ENCODE results near the gene DPH5. TPM values are rescaled to one million over a fixed set of nuclear protein-coding genes. Genes with fewer than 3 reads are reported as not detected.
"Not testable (repeated sequence)": the region's sequence is repeated elsewhere in the genome, so short reads cannot be mapped to it uniquely, and the experiment has no call there.

DPH5 gene
- total RNA-seq, 1 experiment from 2014 or later = 64.0 TPM

DNA sequence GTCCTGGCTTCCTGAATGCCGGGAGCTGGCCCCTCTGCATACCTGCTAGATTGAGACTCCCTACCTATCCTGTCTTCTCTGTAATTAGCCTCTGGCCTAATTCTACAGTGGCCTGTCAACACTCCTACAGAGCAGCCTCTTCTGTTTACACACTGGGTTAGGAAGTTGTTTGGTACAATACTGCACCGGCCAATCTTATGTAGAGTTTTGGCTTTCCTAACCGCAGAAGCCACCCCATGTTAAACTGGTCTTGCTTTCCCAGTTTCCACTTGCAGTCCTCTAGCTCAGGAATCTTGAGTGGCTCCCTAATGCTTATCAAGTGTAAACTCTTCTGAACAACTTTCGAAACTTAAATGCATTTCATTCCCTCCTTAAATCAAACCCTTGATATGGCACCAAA lies 42.8 kb downstream of the DPH5 start:
- no peaks in the 10 kb centered on the region for H3K27me3 ChIP-seq (ENCODE audit: control insufficient read depth, insufficient read depth, low read length)
- H3K4me3 ChIP-seq (ENCODE audit: insufficient read depth, low read depth, low read length) = no peak overlapping the region
- DNase-seq = no peak
- H3K36me3 ChIP-seq (replicated peaks; ENCODE audit: control insufficient read depth, insufficient read depth, low read length) = no peaks in the 10 kb centered on the region; the same call in 1 of the 2 replicates

DNA sequence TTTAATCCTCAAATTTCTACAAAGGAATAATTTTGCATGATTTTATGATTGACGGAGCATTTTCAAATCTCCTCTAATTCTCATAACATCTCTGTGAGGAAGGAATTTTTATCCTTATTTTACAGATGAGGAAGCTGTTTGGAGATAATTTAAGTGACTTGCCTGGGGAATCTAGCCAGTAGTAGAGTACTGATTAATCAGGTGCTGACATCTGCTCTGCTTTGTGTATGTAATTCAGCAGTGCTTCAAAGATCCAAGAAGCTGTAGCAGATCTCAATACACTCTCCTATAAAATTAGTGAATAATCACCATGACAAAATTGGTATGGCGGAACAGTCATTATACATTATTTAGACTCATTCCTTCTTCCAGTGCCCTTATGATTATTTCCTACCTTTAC lies 46.0 kb downstream of the DPH5 start:
- no peaks in the 10 kb centered on the region; the same call in none of the 2 replicates for H3K36me3 ChIP-seq (replicated peaks; ENCODE audit: control insufficient read depth, insufficient read depth, low read length)
- DNase-seq = no peak
- no peaks in the 10 kb centered on the region for H3K27me3 ChIP-seq (ENCODE audit: control insufficient read depth, insufficient read depth, low read length)
- H3K4me3 ChIP-seq (ENCODE audit: insufficient read depth, low read depth, low read length) = no peak overlapping the region

DNA sequence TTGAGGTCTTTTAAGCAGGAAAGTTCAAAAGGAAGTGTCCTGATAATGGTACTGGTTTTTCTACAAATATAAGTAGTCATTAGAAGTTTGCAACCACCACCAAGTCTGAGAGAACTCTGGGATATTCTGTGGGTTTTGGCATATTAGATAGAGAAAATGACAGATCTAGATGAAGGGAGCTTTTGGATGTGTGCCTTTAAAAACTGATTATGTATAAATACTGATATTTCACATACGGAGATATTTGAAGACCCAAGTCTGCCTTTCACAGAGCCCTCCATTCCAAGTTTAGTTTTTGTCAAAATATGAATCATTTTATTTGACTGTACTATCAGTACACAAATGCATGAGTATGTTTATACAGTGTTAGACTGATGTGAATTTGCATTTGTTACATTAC lies 48.6 kb downstream of the DPH5 start:
- H3K36me3 ChIP-seq (replicated peaks; ENCODE audit: control insufficient read depth, insufficient read depth, low read length) = no peaks in the 10 kb centered on the region; the same call in none of the 2 replicates
- no peaks in the 10 kb centered on the region for H3K27me3 ChIP-seq (ENCODE audit: control insufficient read depth, insufficient read depth, low read length)
- DNase-seq = no peak
- H3K4me3 ChIP-seq (ENCODE audit: insufficient read depth, low read depth, low read length) = no peak overlapping the region

DNA sequence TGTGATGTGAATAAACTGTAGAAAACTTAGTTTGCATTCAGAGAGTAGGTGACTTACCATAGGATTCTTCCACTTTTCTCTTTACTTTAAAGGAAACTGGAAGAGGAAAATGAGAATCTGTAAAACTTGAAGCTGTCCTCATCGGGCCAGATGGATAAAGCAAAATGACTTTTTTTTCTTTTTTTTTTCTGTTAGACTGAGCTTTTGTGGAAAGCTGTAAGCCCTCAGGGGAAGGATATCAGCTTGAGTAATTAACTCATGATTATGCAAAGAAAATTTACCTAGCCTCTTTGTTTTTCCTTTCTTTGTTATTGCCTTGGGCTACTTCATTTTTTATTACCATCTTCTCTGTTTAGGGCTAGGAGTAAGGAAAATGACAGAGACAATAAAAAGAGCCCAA lies 53.4 kb downstream of the DPH5 start:
- no peaks in the 10 kb centered on the region; the same call in 1 of the 2 replicates for H3K36me3 ChIP-seq (replicated peaks; ENCODE audit: control insufficient read depth, insufficient read depth, low read length)
- H3K4me3 ChIP-seq (ENCODE audit: insufficient read depth, low read depth, low read length) = no peak overlapping the region
- no peaks in the 10 kb centered on the region for H3K27me3 ChIP-seq (ENCODE audit: control insufficient read depth, insufficient read depth, low read length)
- DNase-seq = no peak

DNA sequence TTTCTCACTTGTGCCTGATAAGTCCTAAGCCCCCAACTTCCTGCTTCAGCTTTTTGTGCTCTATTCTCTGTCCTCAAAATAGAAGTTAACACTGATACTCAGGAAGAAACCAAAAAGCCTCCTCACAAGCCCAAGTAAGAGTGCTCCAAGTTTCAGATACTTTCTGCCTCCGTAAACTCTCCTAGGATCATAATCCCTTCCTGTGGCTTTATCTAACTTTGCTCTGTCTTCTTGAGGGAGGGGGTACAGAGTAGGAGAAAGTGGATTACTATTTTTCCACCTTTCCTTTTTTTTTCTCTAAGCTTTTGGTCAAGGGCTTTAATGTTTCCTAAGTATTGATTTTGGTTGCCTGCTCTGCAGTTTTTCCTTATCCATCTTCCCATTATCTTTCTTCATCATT lies 54.6 kb downstream of the DPH5 start:
- no peaks in the 10 kb centered on the region; the same call in 1 of the 2 replicates for H3K36me3 ChIP-seq (replicated peaks; ENCODE audit: control insufficient read depth, insufficient read depth, low read length)
- DNase-seq = no peak
- H3K4me3 ChIP-seq (ENCODE audit: insufficient read depth, low read depth, low read length) = no peak overlapping the region
- no peaks in the 10 kb centered on the region for H3K27me3 ChIP-seq (ENCODE audit: control insufficient read depth, insufficient read depth, low read length)

DNA sequence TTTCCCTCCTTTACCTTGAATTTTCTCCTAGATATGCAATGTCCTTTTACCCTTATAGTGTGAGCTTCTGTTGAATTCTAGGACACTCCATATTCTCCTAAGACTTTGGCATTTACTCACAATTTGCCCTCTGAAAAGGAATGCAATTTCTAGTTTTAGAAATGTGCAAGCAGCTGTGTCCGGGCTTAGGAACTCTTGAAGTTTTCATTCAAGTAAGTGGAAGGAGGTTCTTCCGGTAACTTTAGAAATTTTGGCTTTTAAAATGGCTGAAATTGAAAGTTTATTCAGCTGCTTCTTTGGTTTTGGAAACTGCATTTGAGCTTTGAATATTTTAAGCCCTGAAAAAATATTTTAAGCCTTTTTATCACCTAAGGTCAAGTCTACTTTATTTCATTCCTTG lies 56.3 kb downstream of the DPH5 start:
- Histone ChIP-seq H3K4me3 (ENCODE audit: insufficient read depth, low read depth, low read length) (no peak overlapping the region), H3K36me3 (replicated peaks; ENCODE audit: control insufficient read depth, insufficient read depth, low read length) (no peaks in the 10 kb centered on the region; the same call in 1 of the 2 replicates)
- DNase-seq = no peak

DNA sequence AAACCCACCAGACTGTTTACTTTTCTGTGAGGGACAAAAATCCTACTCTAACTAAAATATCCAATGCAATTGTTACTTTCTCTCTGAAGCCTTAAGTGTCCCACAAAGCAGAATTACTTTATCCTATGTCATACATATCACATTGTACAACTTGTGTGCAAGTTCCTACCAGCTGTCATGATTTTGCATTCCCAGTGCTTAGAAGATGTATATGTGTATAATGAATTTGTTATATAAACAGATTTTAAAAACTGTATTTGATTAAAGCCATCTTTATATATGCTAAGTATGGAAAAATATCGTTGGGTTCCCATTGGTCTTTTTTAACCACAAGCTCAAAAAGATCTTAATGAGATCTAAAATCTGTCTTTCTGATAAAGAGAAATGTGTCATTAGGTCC lies 57.0 kb downstream of the DPH5 start:
- Histone ChIP-seq H3K4me3 (ENCODE audit: insufficient read depth, low read depth, low read length) (no peak overlapping the region), H3K36me3 (replicated peaks; ENCODE audit: control insufficient read depth, insufficient read depth, low read length) (no peaks in the 10 kb centered on the region; the same call in 1 of the 2 replicates), H3K27me3 (ENCODE audit: control insufficient read depth, insufficient read depth, low read length) (no peaks in the 10 kb centered on the region)
- no peak for DNase-seq

More for the DNA sequence above, 56.3 kb downstream of the DPH5 start:
- no peaks in the 10 kb centered on the region for H3K27me3 ChIP-seq (ENCODE audit: control insufficient read depth, insufficient read depth, low read length)

DNA sequence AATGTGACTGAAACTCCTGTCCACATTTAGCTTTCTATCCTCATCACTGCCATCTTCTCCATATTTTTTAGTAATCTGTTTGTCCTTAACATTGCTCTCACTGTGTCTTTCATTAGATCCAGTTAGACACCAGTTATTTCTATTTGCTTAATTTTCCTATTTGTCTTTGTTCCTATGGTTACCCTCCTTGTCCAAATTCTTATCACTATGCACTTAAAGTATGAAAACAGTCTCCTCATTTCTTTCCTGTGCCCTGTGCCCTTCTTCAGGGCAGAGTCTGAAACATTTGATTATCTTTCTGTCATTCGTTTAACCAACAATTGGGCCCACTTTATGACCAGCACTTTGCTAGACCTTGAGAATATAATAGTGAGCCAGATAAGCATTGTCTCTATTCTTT lies 65.5 kb downstream of the DPH5 start:
- no peaks in the 10 kb centered on the region for H3K36me3 ChIP-seq (replicated peaks; ENCODE audit: control insufficient read depth, insufficient read depth, low read length)
- no peak overlapping the region for H3K4me3 ChIP-seq (ENCODE audit: insufficient read depth, low read depth, low read length)
- DNase-seq = no peak
- H3K27me3 ChIP-seq (ENCODE audit: control insufficient read depth, insufficient read depth, low read length) = no peaks in the 10 kb centered on the region

DNA sequence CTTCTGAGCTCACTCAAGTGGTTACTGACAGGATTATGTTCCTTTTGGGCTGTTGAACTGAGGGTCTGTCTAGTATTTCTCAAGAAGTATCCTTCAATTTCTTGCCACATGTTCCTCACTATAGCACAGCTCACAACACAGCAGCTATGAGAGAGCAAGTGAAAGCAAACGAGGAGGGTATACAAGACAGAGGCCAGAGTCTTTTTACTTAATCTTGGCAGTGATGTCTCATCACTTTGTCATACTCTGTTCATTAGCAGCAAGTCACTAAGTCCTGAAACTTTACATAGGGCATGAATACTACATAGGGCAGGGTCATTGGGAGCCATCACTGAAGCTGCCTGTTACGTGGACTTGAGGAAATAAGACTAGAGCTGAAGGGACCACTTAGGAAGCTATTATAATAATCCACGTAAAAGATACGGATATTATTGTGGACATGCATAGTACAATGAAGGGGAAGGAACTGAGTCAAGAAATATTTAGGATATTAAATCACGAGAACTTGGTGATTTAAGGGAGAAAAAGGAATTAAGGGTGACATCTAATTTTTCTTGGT lies 66.0 kb downstream of the DPH5 start:
- Histone ChIP-seq H3K4me3 (ENCODE audit: insufficient read depth, low read depth, low read length) (no peak overlapping the region), H3K27me3 (ENCODE audit: control insufficient read depth, insufficient read depth, low read length) (no peaks in the 10 kb centered on the region), H3K36me3 (replicated peaks; ENCODE audit: control insufficient read depth, insufficient read depth, low read length) (no peaks in the 10 kb centered on the region)
- DNase-seq = no peak

DNA sequence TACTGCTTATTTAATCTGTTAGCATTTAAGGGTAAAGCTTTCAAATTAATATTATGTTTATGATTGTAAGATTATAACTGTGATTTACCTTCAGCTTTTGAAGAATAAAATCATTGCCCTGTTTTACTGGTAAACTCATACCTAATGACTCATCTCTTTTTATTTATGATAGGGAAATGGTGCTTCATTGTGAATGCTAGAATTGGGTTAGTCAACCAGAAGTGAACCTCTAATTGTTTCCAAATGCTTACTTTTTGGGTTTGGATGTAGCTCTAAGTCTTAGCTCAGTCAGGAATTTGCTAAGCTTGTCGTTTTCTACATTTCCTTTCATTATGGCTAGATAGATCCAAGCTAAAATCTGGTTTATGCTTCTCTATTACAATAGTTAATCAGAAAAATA lies 70.3 kb downstream of the DPH5 start:
- DNase-seq = no peak
- Histone ChIP-seq H3K4me3 (ENCODE audit: insufficient read depth, low read depth, low read length) (no peak overlapping the region), H3K27me3 (ENCODE audit: control insufficient read depth, insufficient read depth, low read length) (no peaks in the 10 kb centered on the region), H3K36me3 (replicated peaks; ENCODE audit: control insufficient read depth, insufficient read depth, low read length) (no peaks in the 10 kb centered on the region)

DNA sequence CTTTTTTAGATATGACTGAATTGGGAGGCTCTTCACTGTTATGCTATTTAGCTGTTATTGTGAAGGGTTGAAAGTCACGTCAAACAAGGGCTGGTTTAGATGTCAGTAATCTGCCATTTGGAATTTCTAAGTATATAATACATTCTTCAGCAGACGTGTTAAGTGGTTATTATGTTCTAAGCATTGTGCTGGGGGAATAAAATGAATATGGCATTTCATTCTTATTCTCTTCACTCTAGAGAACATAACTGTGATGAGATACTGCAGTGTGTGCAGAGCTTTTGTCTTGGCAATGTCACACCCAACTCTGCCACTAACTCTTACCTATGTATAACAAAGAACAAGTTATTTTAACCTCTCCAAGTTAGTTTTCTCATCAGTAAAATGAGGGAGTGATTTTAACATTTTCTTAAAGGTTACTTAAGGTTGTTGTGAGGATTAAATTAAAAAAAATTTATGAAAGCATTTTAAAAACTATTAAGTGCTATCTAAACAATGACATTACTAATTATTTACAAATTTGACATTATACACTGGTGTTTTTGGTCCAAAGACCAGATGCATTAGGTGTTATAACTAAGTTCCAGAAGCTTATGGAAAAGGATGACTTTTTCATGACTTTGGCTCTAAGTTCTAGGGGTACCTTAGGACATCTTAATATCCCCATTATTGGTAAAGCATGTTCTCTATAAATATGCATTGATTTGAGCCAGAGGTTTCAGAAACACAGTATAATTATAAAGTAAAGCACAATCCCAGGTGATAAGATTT lies 71.4 kb downstream of the DPH5 start:
- DNase-seq = no peak
- Histone ChIP-seq H3K4me3 (ENCODE audit: insufficient read depth, low read depth, low read length) (no peak overlapping the region), H3K36me3 (replicated peaks; ENCODE audit: control insufficient read depth, insufficient read depth, low read length) (no peaks in the 10 kb centered on the region), H3K27me3 (ENCODE audit: control insufficient read depth, insufficient read depth, low read length) (no peaks in the 10 kb centered on the region)

DNA sequence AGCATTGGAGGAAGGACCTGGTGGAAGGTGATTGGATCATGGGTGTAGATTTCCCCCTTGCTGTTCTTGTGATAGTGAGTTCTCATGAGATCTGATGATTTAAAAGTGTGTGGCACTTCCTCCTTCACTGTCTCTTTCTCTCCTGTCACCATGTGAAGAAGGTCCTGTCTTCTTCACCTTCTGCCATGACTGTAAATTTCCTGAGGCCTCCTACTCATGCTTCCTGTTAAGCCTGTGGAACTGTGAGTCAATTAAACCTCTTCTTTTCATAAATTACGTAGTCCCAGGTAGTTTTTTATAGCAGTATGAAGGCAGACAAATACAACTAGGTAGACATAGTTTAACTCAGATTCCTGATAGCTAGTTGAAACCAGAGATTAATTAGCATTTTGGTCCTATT lies 72.6 kb downstream of the DPH5 start:
- H3K27me3 ChIP-seq (ENCODE audit: control insufficient read depth, insufficient read depth, low read length); DNase-seq; H3K4me3 ChIP-seq (ENCODE audit: insufficient read depth, low read depth, low read length); H3K36me3 ChIP-seq (replicated peaks; ENCODE audit: control insufficient read depth, insufficient read depth, low read length): not testable (repeated sequence)

DNA sequence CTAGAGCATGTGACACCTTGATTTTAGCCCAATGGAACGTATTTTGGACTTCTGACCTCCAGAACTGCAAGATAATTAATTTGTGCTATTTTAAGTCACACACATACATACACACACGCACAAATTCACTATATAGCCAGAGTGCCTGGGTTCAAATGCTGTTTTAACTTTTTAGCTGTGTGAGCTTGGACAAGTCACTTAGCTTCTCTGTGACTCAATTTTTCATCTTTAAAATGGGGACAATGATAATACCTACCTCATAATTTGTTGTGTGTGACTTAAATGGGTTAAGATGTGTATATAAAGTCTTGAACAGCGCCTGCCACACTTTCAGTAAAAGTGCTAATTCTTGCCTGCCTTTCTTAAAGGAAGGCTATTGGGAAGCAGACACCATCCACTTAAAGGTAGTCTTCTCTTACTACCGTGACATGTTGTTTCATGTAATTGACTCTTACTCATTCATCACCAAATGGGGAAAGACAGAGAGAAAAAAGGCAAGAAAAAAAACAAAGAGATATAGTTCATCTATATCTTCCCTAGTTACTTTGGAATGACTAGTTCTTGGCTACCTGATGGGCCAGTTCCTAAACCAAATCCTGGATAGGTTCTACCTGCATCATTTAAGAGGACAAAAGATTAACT lies 73.4 kb downstream of the DPH5 start:
- DNase-seq = no peak
- Histone ChIP-seq H3K4me3 (ENCODE audit: insufficient read depth, low read depth, low read length) (no peak overlapping the region), H3K27me3 (ENCODE audit: control insufficient read depth, insufficient read depth, low read length) (no peaks in the 10 kb centered on the region)

DNA sequence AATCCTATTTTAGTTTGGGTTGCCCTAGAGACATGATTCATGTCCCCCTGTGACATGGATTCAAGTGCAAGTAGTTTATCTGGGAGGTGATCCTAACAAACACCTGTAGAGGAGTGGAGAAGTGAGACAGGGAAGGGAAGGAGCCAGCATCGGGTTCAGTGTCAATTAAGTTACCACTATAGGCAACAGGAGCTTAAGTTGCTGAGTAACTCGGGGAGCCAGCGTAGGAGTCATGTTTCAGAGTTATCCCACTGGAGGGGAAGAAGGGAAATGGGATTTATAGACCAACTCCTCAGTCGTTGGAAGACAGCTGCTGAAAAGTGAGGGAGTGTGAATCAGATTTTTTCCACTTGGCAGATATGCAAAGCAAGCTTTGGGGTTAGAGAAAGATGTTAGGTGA lies 74.8 kb downstream of the DPH5 start:
- H3K4me3 ChIP-seq (ENCODE audit: insufficient read depth, low read depth, low read length) = no peak overlapping the region
- H3K27me3 ChIP-seq (ENCODE audit: control insufficient read depth, insufficient read depth, low read length) = no peaks in the 10 kb centered on the region
- no peaks in the 10 kb centered on the region for H3K36me3 ChIP-seq (replicated peaks; ENCODE audit: control insufficient read depth, insufficient read depth, low read length)
- peak; percentile 8 for DNase-seq

More for the DNA sequence above, 73.4 kb downstream of the DPH5 start:
- H3K36me3 ChIP-seq (replicated peaks; ENCODE audit: control insufficient read depth, insufficient read depth, low read length) = no peaks in the 10 kb centered on the region

DNA sequence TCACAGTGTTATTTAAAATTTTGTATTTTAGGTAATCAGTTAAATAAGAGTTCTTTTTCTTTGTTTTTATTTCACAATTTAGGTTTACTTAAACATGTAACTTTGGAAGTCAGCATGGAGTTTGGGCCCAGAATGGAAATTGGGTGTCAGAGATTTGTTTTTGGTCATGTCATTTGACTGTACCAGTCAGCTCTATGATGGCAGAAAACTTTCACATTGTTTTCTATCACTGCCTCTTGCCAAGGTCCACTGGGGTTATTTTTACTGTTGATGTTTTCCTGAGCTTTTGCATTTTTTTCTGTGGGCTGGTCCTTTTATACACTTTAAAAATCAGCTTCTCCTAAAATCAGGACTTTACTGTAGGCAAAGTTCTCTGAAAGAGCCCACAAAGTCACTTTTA lies 75.2 kb downstream of the DPH5 start:
- no peak overlapping the region for H3K4me3 ChIP-seq (ENCODE audit: insufficient read depth, low read depth, low read length)
- no peak for DNase-seq
- no peaks in the 10 kb centered on the region for H3K36me3 ChIP-seq (replicated peaks; ENCODE audit: control insufficient read depth, insufficient read depth, low read length)
- no peaks in the 10 kb centered on the region for H3K27me3 ChIP-seq (ENCODE audit: control insufficient read depth, insufficient read depth, low read length)

Measured in H7 (cell line).